H1 (cell line): ENCODE results near the gene RNPEPL1. TPM values are rescaled to one million over a fixed set of nuclear protein-coding genes. Genes with fewer than 3 reads are reported as not detected.

Experiments
- ATF3 ChIP-seq: IDR thresholded peaks from 2 replicates; pipeline ENCODE4 v1.6.1; 2011; ENCODE audit warnings: low read depth, mild to moderate bottlenecking, low read length; ENCODE audit not compliant: insufficient read depth
- BACH1 ChIP-seq: IDR thresholded peaks from 2 replicates; pipeline ENCODE4 v1.6.1; 2012; ENCODE audit warnings: low read length, improper control_type of control experiment
- CEBPB ChIP-seq: IDR thresholded peaks from 2 replicates; pipeline ENCODE4 v1.6.1; 2012; ENCODE audit warnings: low read depth, low read length
- CTBP2 ChIP-seq: IDR thresholded peaks from 2 replicates; pipeline ENCODE4 v1.7.0; 2011; ENCODE audit warnings: borderline replicate concordance, mild to moderate bottlenecking, moderate library complexity, mixed read lengths, low read length; ENCODE audit not compliant: insufficient read depth, insufficient read length
- CTCF ChIP-seq, 3 experiments: IDR thresholded peaks; 1 replicate in 2 of 3; 2 replicates in 1 of 3; pipeline versions ENCODE4 v1.5.1 to v1.6.1; 2011; ENCODE audit warnings: low read length in 3 of 3, mild to moderate bottlenecking in 3 of 3, inconsistent platforms in 2 of 3, low read depth in 1 of 3, moderate library complexity in 1 of 3; ENCODE audit not compliant: insufficient read depth in 1 of 3; ENCODE audit errors: control extremely low read depth in 1 of 3
- EGR1 ChIP-seq: IDR thresholded peaks from 2 replicates; pipeline ENCODE4 v1.6.1; 2011; ENCODE audit warnings: low read depth, low read length, borderline replicate concordance
- HDAC6 ChIP-seq: IDR thresholded peaks from one replicate; pipeline ENCODE4 v1.7.1; 2012; ENCODE audit warnings: low read depth, mild to moderate bottlenecking, inconsistent platforms, low read length, moderate library complexity
- KDM4A ChIP-seq: IDR thresholded peaks from one replicate; pipeline ENCODE4 v1.7.1; 2012; ENCODE audit warnings: low read depth, mild to moderate bottlenecking, moderate library complexity, low read length, inconsistent platforms; ENCODE audit not compliant: severe bottlenecking
- POU5F1 ChIP-seq: IDR thresholded peaks from 2 replicates; pipeline ENCODE4 v1.6.1; 2011; ENCODE audit warnings: low read depth, mild to moderate bottlenecking, low read length, moderate library complexity
- RAD21 ChIP-seq, 2 experiments: IDR thresholded peaks in 1 of 2; conservative IDR thresholded peaks in 1 of 2; 2 replicates each; pipeline ENCODE4 v1.6.1; 2011; ENCODE audit warnings: low read depth in 2 of 2, low read length in 2 of 2, improper control_type of control experiment in 1 of 2, inconsistent platforms in 1 of 2, mild to moderate bottlenecking in 1 of 2, moderate library complexity in 1 of 2
- RXRA ChIP-seq: IDR thresholded peaks from 2 replicates; pipeline ENCODE4 v1.6.1; 2011; ENCODE audit warnings: low read depth, mild to moderate bottlenecking, low read length, moderate library complexity; ENCODE audit not compliant: insufficient read depth
- SAP30 ChIP-seq: fragments of 300-600 bp; sonication (generic); IDR thresholded peaks from 2 replicates; pipeline ENCODE4 v1.7.1; 2012; ENCODE audit warnings: low read length, moderate library complexity, mild to moderate bottlenecking, inconsistent platforms; ENCODE audit not compliant: insufficient read depth, insufficient replicate concordance
- SIRT6 ChIP-seq: IDR thresholded peaks from one replicate; pipeline ENCODE4 v1.7.1; 2012; ENCODE audit warnings: low read length, inconsistent platforms
- SIX5 ChIP-seq: IDR thresholded peaks from 2 replicates; pipeline ENCODE4 v1.6.1; 2011; ENCODE audit warnings: mild to moderate bottlenecking, low read depth, low read length
- SP1 ChIP-seq: IDR thresholded peaks from 2 replicates; pipeline ENCODE4 v1.6.1; 2011; ENCODE audit warnings: low read depth, low read length
- SP2 ChIP-seq: IDR thresholded peaks from 2 replicates; pipeline ENCODE4 v1.6.1; 2012; ENCODE audit warnings: mild to moderate bottlenecking, low read length, inconsistent platforms
- SP4 ChIP-seq: IDR thresholded peaks from 2 replicates; pipeline ENCODE4 v1.6.1; 2012; ENCODE audit warnings: low read length, inconsistent platforms
- SUZ12 ChIP-seq: fragments of 200-600 bp; sonication (generic); IDR thresholded peaks from 2 replicates; pipeline ENCODE4 v1.6.1; 2012; ENCODE audit warnings: mild to moderate bottlenecking, inconsistent platforms, low read length, moderate library complexity, mixed read lengths
- TAF1 ChIP-seq: IDR thresholded peaks from 2 replicates; pipeline ENCODE4 v1.6.1; 2011; ENCODE audit warnings: mild to moderate bottlenecking, low read depth, low read length
- USF2 ChIP-seq: IDR thresholded peaks from 2 replicates; pipeline ENCODE4 v1.6.1; 2011; ENCODE audit warnings: low read length, improper control_type of control experiment
- polyA plus RNA-seq, 7 experiments: library from polyadenylated mRNA; depleted of rRNA in 3 of 7; stranded (reverse) in 5 of 7; unstranded in 2 of 7; fragments of >200 nt in 5 of 7; fragments of 200-250 nt in 2 of 7; gene quantifications; 1 replicate in 5 of 7; 2 replicates in 1 of 7; 4 replicates in 1 of 7; pipeline versions ENCODE4 v1.2.1 to v1.2.3, GENCODE V29; 2011 to 2013; ENCODE audit warnings: missing spikeins in 2 of 7, mixed read lengths in 2 of 7
- total RNA-seq: library from RNA; stranded (reverse); fragmentation: NEBNext Ultra II Directional; extraction: Animal tissue kit (Norgen Biotek cat#: 25700); gene quantifications from 2 replicates; pipeline ENCODE4 v1.2.1, GENCODE V29; 2021

RNPEPL1 gene
- total and polyA plus RNA-seq, 2 of the 8 experiments (the other 6 are each of a cell fraction or from before 2014, with no cell fraction given) = 9.0 to 11.3 TPM

GRCh38 chr2:240566203-240567136 is 1.8 kb upstream of the RNPEPL1 start (continued):
- TF ChIP-seq SP1 (no peak), RAD21 (IDR thresholded peaks at IDR 0.05 in 1 of 2, conservative IDR thresholded peaks at IDR 0.05 in 1 of 2; ENCODE audit: low read depth in 2 of 2, low read length in 2 of 2) (no peak; a peak in 1 of 4 replicates), CTBP2 (no peak), HDAC6 (no peak), SP4 (no peak), EGR1 (no peak), TAF1 (no peak), SP2 (no peak), POU5F1 (no peak), BACH1 (no peak), CEBPB (no peak), SUZ12 (no peak), SAP30 (no peak), CTCF (IDR thresholded peaks at IDR 0.05; ENCODE audit: control extremely low read depth in 1 of 3, insufficient read depth in 1 of 3, low read depth in 1 of 3, low read length in 3 of 3) (peak in 2 of 3 experiments; percentile 65 to 76; a peak in 3 of 4 replicates), ATF3 (no peak), RXRA (no peak), USF2 (no peak), SIX5 (no peak), SIRT6 (no peak), KDM4A (peak; percentile 68)
